Measurements from ENCODE around the gene TMEM244.
"Not testable (repeated sequence)": the region's sequence is repeated elsewhere in the genome, so short reads cannot be mapped to it uniquely, and the experiment has no call there.

Gene TMEM244

DNA sequence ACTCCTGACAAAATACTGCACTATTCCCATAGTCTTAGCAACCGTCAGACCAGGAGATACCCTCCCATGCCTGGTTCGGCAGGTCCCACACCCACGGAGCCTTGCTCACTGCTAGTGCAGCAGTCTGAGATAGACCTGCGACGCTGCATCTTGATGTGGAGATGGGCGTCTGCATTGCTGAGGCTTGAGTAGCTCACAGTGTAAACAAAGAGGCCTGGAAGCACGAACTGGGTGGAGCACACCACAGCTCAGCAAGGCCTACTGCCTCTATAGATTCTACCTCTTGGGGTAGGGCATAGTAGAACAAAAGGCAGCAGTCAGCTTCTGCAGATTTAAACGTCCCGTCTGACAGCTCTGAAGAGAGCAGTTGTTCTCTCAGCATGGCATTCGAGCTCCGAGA lies 25.4 kb downstream of the TMEM244 start:
- intact Hi-C loops (cut with DNase I), result no loop called here
- DNase-seq, result no peak

DNA sequence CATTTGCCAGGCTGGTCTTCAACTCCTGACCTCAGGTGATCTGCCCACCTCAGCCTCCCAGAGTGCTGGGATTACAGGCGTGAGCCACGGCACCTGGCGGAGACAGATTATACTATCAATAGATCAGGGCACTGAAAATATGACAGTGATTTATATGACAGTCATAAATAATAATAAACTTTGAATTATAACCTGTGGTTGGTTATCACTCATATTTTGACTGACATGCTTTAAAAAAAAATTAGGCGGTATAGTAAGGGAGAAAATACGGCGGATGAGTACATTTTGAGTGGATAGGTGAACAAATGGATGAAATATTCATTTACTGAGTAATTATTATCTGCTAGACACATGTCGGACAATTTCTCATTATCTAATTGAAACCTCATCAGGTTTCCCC lies 28.8 kb downstream of the TMEM244 start:
- intact Hi-C loops (cut with DNase I), result no loop called here
- DNase-seq, result no peak

DNA sequence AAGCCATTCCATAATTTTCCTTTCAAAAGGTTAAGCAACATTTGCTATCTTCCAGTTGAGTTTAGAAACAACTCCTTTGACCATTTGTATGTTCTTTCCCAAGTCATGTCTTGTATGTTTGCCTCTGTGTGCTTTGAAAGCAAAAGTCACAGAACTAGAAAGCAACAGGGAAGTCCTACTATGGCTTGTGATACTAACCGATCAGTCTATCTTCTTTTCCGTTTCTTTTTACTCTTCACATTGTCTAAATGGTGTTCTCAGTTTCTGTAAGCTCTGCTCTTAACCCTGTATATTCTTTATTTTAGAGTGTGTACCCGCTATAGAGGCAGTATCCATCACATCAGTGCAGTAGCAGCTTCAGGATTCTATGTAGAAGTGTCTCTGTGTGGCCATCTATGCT lies 32.9 kb downstream of the TMEM244 start:
- DNase-seq, result no peak
- intact Hi-C loops (cut with DNase I), result no loop called here

- intact Hi-C loops (cut with DNase I), result no loop called here
- DNase-seq, result no peak
Measured at GRCh38 chr6:129818251-129818650, 42.9 kb downstream of the TMEM244 start.

- intact Hi-C loops (cut with DNase I), result no loop called here
- DNase-seq, result no peak
Measured at GRCh38 chr6:129817821-129818220, 43.3 kb downstream of the TMEM244 start.

- DNase-seq, result no peak
- intact Hi-C loops (cut with DNase I), result no loop called here
Measured at GRCh38 chr6:129817332-129817731, 43.8 kb downstream of the TMEM244 start.

DNA sequence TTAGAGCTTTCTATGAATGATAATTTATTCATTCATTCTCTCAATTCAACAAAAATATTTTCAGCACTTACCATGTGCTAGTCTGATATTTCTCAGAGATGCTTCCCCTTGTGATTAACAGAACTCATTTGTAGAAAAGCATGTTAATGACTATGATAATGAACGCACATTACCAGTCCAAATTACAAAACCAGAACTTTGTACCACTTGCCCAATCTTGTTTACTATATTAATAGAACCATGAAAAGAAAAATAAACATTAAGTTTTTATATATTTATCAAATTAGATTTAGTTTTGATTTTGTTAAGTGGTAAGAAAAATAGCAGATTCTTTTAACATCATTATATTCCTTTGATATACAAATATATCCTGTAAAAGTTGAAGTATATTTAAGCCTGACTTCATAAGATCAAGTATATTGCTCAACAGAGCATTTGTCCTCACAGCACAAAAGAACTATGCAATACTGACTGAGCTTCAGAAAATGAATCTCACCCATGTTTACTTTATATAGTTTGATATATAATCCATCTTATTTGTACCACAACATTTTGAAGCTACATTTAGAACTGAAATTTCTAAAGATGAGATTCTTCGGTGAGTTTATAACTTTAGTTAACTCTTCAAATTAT lies 48.9 kb downstream of the TMEM244 start:
- intact Hi-C loops (cut with DNase I), result no loop called here
- no peak for DNase-seq

DNA sequence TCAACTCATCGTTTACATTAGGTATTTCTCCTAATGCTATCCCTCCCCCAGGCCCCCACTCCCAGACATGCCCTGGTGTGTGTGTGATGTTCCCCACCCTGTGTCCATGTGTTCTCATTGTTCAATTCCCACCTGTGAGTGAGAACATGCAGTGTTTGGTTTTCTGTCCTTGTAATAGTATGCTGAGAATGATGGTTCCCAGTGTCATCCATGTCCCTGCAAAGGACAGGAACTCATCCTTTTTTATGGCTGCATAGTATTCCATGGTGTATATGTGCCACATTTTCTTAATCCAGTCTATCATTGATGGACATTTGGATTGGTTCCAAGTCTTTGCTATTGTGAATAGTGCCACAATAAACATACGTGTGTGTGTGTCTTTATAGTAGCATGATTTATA lies 54.0 kb downstream of the TMEM244 start:
- DNase-seq; intact Hi-C loops (cut with DNase I): not testable (repeated sequence)

GRCh38 chr6:129802920-129803319 lies 58.2 kb downstream of the TMEM244 start:
- DNase-seq; intact Hi-C loops (cut with DNase I): not testable (repeated sequence)

- intact Hi-C loops (cut with DNase I), result no loop called here
Measured at GRCh38 chr6:129801909-129802308, 59.2 kb downstream of the TMEM244 start.

DNA sequence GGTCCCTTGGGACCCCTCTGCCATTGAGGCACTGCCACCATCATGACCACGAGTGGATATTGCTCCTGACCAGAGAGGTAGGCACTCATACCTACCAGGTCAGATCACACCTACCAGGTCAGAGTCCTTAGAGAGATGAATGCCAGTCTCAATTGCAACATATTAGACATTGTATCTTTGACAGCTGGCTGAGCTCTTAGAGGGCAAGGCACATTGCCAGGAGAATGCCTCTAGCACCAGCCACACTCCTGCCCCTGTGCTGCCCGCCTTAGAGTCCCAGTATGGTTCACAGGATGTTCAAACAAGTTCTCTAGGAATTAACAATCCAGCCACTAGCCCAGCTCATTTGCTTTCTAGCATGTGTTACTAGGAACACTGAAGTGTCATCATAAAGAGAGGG lies 65.9 kb downstream of the TMEM244 start:
- intact Hi-C loops (cut with DNase I), result no loop called here
- DNase-seq, result no peak

More at GRCh38 chr6:129801909-129802308, 59.2 kb downstream of the TMEM244 start:
- no peak for DNase-seq

GRCh38 chr6:129793447-129793846 lies 67.7 kb downstream of the TMEM244 start:
- intact Hi-C loops (cut with DNase I), result no loop called here
- no peak for DNase-seq

- DNase-seq, result no peak
- intact Hi-C loops (cut with DNase I), result no loop called here
Measured at GRCh38 chr6:129792049-129792448, 69.1 kb downstream of the TMEM244 start.

DNA sequence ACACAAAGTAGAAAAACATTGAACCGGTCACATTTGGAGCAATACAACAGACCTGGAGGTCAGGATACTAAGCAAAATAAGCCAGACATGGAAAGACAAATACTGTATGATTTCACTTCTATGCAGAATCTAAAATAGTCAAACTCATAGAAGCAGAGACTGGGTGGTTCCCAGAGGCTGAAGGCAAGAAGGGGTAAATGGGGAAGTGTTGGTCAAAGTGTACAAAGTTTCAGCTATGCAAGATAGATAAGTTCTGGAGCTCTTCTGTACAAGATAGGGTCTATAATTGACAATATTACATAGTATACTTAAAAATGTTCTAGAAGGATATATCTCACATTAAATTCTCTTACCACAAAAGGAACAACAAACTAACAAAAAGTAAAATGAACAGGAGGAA lies 70.3 kb downstream of the TMEM244 start:
- intact Hi-C loops (cut with DNase I), result no loop called here
- no peak for DNase-seq

GRCh38 chr6:129789974-129790373 lies 71.1 kb downstream of the TMEM244 start:
- no peak for DNase-seq
- intact Hi-C loops (cut with DNase I), result no loop called here

DNA sequence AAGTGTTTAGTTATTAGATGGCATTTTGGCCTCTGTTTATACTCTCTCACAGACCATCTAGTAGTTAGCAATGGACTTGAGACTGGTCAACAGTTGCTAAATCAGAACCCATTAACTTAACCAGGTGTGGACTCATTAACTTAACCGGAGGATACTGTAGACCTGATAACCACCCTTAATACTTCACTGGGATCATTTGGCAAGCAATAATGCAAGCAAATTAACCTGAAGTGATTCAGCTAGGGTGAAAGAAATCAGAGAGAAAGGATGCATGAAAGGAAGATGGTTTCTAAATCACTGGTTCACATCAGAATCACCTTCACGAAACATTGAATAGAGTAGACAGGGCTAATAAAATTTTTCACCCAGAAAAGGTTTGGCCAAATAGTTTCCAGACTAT lies 73.3 kb downstream of the TMEM244 start:
- intact Hi-C loops (cut with DNase I), result no loop called here
- DNase-seq, result no peak

DNA sequence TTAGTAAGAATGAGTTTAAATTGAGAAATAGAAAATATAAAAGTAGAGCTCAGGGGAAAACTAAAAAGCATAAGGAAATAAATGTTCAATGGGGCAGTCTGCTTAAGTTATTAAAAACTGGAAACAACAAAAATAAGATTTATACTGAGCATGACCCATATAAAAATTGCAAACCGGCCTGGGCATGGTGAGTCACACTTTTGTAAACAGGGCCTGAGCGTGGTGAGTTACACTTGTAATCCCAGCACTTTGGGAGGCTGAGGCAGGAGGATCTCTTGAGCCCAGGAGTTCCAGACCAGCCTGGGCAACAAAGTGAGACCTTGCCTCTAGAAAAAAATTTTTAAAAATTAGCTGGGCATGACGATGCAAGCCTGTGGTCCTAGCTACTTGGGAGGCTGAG lies 74.6 kb downstream of the TMEM244 start:
- no peak for DNase-seq
- intact Hi-C loops (cut with DNase I), result no loop called here

GRCh38 chr6:129785756-129786135 lies 75.4 kb downstream of the TMEM244 start:
- intact Hi-C loops (cut with DNase I), result no loop called here
- no peak for DNase-seq

DNA sequence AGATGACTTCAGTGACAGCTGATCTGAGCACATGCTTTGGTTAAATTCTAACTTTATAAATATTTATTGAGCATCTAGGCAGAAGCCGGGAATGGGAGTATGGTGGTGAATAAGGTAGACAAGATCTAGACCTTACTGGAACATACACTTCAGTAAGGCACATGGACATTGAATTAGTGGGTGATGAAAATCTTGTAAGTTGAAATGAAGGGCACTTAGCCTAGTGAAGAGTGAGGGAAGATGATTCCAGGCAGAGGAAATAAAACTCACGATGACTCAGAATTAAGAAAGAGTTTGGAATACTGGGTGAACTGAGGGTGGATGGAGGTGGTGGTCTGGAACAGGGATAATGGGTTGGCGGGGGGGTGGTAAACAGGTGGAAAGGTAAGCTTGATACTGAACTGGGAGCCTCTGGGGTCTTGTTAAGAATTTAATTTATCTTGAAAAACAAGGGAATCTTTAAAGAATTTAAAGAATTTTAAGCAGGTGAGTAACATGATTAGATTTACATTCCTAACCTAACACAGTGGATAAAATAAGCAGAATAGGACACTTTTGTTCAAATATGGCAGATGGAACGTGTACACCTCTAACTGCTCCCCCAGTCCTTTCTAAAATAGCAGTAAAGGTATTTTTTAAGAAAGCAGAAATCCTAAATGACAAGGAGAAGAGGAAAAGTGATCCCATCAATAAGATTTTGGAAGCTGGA lies 75.9 kb downstream of the TMEM244 start:
- intact Hi-C loops (cut with DNase I), result no loop called here
- no peak for DNase-seq
